GM18951 (cell line): ENCODE results near the gene TMEM190.
A peak's percentile ranks its signal among the peaks of the same experiment; 100 is the strongest.
"Not testable (repeated sequence)": the region's sequence is repeated elsewhere in the genome, so short reads cannot be mapped to it uniquely, and the experiment has no call there.

Experiments
- POLR2A ChIP-seq: IDR thresholded peaks from 4 replicates; pipeline ENCODE4 v1.6.1; 2011; ENCODE audit warnings: mild to moderate bottlenecking; ENCODE audit not compliant: insufficient read length, insufficient read depth; ENCODE audit errors: extremely low read depth
- in situ Hi-C: fragments of 300-500 bp; cut with MboI; formaldehyde crosslinking; loops from one replicate; pipeline ENCODE4 v1.12.0; 2022; ENCODE audit warnings: low sequenced_read_pairs, mixed read lengths, inconsistent platforms; ENCODE audit not compliant: unreplicated experiment

The TMEM190 gene

DNA sequence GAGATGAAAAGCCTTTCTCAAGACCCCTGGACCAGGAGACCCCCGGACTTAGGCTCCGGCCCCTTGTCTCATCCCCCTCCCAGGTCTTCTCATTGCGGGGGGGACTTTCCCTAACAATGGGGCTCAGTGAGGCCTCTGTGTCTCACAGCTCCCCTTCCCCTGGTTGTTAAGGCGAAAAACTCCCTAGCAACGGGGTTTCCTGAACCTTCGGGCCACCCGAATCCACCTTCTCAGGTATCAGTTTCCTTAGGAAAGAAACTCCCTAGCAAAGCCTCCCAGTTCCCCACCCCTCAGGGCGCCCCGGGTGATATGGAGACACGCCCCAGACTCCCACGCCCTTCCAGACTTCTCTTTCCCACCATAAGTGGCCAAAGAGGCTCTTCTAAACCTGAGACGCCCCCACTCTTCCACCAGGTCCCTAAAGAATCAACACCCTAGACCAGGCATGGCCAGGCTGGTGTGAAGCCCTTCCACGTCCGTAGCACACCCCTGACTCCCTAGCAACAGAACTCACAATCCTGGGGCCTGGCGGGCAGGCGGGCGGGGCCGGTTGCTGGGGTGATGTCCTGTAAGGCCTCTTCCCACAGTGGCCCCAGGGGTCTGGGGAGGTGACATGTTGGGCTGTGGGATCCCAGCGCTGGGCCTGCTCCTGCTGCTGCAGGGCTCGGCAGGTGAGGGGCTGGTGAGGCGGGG, at the start of gene TMEM190:
Gene TMEM190 (plus strand): TSS at position 586 of the 693 bp plus-strand sequence. CDS start 28 bp downstream, at position 614.
- TF ChIP-seq POLR2A, result no peak
- in situ Hi-C loops, result no loop called here

DNA sequence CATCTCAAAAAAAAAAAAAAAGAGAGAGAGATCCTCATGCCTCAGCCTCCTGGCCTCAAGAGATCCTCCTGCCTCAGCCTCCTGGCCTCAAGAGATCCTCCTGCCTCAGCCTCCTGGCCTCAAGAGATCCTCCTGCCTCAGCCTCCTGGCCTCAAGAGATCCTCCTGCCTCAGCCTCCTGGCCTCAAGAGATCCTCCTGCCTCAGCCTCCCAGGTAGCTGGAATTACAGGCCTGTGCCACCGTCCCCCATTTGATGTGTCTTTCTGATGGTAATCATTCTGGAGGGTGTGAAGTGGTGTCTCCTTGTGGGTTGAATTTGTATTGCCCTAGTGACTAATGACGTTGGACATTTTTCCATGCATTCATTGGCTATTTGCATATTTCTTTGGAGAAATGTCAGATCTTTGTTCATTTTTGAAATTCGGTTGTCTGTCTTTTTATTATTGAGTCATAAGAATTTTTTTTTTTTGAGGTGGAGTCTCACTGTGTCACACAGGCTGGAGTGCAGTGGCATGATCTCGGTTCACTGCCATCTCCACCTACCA, 47.8 kb upstream of the TMEM190 start:
- in situ Hi-C loops, result not testable (repeated sequence)

DNA sequence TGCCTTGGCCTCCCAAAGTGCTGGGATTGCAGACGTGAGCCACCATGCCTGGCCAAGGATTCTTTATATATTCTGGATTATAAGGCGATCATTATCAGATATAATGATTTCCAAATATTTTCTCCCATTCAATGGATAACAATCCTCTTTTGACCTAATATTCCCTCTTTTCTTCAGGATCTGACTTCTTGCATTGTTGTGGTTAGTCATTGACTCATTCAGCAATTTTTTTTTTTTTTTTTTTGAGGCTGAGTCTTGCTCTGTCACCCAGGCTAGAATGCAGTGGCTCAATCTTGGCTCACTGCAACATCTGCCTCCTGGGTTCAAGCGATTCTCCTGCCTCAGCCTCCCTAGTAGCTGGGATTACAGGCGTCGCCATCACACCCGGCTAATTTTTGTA, 46.8 kb upstream of the TMEM190 start:
- in situ Hi-C loops, result not testable (repeated sequence)

DNA sequence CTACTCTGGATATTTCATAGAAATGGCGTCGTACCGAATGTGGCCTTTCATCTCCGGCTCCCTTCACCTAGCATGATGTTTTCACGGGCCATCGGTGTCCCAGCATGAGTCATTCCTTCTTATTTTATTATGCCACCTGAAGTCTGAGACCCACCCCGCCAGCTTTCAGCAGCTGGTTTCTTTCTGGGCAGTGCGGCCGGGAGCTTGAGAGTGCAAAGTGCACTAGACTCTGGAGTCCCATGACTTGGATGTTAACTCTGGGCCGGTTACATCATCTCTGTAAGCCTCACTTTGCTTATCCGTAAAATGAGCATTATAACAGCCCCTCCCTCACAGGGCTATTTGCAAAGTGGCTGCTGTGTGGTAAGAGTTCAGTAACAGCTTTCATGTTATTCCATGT, 42.8 kb upstream of the TMEM190 start:
- in situ Hi-C loops, result no loop called here
- no peak for TF ChIP-seq POLR2A

DNA sequence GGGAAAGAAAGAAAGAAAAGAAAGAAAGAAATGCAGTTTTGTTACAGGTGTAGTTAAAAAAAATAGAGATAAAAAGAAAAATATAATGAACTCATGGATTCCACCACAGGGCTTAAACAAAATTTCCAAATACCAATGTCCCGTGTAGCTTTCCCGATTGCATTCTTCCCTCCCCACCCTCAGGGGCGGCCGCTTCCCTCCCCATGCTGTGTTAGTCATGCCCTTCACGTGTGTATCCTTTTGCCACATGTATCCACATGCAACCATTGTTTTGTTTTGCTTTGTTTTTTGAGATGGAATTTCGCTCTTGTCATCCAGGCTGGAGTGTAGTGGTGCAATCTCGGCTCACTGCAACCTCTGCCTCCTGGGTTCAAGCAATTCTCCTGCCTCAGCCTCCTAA, 40.5 kb upstream of the TMEM190 start:
- in situ Hi-C loops, result no loop called here
- no peak for TF ChIP-seq POLR2A

DNA sequence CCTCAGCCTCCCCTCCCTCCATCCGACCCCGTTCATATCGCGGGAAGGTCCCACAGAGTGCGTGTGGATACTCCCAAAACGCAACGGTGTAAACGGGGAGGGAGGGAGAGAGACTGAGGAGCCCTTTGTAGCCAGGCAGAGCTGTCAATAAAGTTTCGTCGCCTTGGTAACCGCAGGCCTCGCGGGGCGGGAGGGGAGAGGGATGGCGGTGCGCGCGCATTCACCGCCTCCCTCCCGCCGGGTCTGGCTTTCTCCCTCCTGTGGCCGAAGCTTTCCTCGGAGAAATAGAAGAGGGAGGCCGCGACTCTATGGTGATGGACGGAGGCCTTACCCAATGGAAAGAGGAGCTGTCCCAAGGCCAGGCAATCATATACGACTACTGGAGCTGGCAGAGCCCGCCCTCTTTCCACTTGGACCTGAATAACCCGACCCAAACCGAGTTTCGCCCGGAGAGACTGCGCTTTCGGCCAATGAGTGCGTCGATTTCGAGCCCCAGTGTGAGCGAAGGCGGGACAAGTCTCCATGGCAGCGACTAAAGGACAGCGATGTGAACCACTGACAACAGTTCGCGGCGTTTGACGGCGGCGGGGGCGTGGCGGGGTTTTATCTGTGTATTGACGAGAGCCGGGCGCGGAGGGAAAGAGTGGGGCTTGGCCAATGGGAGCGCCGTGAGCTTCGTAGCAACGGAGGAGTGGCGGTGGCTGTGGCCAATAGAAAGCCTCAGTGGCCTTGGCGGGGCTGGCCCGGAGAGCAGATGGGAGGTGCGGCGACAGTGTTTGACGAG, 37.3 kb upstream of the TMEM190 start, which contains the start of gene KMT5C:
Gene KMT5C (plus strand): TSS at position 772 of the 784 bp plus-strand sequence. CDS start 2,061 bp downstream, outside the sequence.
- no peak for TF ChIP-seq POLR2A
- in situ Hi-C loops, result no loop called here

DNA sequence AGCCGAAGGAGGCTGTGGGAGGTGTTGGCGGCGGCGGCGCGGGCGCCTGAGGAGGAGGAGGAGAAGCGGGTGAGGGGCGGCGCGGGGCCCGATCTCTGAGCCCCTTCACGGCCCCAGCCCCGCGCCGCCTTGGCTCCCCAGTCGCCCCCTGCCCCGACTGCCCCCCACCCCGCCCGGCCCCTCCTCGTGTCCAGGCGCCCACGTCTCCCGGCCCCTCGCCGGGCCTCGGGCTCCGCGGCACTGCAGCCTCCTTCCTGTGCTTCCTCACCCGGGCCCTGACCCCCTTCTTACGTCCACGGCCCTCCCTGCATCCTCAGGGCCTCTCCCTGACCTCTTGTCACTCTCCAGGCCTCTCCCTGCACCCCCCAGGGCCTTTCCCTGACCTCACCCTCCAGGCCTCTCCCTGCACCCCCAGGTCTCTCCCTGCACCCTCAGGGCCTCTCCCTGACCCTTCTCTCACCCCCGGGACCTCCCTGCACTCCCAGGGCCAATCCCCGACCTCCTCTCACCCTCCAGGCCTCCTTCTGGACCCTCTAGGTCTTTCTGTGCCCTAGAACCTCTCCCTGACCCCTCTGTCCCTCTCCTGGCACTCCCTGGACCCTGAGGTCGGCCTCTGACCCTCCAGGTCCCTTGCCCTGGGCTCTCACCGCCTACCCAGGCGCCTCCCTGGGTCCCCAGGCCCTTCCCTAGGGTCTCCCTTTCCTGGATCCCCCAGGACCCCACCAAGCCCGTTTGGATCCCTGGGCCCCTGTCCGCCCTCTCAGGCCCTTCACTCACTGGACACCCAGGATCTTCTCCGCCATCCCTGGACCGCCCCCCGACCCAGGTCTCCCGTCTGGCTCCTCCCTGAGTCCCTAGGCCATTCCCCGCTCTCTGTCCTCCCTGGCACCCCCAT, 36.5 kb upstream of the TMEM190 start:
- peak; percentile 72 for TF ChIP-seq POLR2A
- in situ Hi-C loops, result no loop called here

DNA sequence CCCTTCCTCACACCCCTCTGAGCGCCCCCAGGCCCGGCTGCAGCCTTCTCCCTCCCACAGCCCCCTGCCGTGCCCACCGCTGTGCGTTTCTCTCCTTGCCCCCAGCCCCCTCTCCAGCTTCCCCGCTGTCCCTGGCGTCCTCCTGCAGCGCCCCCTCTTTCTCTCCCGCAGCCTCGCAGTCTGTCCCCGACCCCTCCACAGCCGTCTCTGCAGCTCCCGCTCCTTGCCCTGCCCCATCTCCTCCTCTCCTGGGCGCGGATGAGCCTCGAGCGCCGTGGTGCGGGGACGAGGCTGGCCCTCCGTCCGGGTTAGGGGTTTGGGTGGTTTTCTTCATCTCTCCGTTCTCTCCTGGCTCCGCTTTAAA, 35.9 kb upstream of the TMEM190 start:
- in situ Hi-C loops, result no loop called here
- TF ChIP-seq POLR2A, result no peak

DNA sequence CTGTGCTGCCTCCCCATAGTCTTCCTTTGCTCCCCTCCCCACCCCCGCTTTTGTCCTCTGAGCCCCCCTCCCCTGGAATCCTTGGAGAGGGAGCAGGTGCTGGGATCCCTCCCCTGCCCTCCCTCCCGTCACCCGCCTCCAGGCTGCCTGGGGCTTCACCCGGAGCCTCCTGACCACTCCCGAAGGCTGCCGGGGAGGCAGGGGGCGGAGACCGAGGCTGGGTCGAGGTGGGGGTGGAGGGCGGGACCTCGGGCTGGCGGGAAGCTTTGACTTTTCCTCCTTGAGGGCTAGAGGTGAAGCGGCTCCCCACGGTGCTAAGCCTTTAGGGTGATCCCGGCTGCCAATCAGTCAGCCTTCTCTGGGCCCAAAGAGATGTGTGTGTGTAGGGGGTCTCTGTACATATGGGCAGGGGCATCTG, 35.4 kb upstream of the TMEM190 start:
- no peak for TF ChIP-seq POLR2A
- in situ Hi-C loops, result no loop called here

DNA sequence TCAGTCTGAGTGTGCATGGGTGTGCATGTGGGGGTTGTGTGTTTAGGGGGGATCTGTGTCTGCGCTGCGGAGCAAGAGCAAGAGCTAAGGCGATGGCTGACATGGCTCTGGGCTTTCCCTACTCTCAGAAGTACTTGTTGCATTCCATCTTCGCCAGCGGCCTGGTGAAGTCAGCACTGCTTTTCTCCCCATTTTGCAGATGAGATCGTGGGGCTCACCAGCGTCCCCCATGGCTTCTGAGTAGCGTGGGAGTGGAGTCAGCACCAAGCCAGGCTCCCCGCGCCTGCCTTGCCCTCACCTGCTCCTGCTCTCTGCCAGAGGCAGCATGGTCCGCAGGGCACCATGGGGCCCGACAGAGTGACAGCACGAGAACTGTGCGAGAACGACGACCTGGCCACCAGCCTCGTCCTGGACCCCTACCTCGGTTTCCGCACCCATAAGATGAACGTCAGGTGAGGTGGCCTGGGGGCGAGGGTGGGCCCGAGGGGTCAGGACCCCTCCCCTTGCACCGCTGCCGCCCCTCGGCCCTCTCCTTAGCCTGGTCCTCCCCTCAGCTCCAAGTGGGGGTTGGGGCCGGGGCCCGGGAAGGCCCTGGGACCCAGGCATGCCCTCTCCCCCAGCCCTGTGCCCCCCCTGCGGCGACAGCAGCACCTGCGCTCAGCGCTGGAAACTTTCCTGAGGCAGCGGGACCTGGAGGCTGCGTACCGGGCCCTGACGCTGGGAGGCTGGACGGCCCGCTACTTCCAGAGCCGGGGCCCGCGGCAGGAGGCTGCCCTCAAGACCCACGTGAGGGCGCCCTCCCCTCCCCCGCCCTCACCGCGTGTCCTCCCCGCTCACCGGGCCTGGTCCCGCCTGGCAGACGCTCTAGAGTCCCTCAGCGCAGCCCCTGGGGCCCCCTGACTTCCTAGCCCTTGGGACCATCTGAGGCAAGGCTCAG, 34.8 kb upstream of the TMEM190 start:
- TF ChIP-seq POLR2A, result no peak
- in situ Hi-C loops, result no loop called here

DNA sequence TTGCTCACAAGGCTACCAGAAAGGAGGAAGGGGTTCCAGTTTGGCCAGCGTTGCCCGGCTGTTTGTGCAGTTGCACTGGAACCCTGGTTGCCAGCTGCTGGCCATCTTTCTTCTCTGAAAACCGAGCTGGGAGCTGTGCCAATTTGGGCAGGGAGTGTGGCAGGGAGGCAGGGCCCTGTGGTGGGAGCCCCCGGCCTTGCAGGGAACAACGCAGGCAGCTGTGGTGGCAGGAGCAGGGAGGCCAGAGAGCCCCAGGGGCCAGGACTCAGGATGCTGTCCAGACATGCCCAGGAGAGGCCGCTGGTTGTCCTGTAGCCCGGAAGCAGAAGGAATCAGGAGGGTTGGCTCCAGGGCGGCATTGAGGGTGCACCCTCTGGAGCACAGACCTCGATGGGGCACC, 32.2 kb upstream of the TMEM190 start:
- no peak for TF ChIP-seq POLR2A
- in situ Hi-C loops, result no loop called here

DNA sequence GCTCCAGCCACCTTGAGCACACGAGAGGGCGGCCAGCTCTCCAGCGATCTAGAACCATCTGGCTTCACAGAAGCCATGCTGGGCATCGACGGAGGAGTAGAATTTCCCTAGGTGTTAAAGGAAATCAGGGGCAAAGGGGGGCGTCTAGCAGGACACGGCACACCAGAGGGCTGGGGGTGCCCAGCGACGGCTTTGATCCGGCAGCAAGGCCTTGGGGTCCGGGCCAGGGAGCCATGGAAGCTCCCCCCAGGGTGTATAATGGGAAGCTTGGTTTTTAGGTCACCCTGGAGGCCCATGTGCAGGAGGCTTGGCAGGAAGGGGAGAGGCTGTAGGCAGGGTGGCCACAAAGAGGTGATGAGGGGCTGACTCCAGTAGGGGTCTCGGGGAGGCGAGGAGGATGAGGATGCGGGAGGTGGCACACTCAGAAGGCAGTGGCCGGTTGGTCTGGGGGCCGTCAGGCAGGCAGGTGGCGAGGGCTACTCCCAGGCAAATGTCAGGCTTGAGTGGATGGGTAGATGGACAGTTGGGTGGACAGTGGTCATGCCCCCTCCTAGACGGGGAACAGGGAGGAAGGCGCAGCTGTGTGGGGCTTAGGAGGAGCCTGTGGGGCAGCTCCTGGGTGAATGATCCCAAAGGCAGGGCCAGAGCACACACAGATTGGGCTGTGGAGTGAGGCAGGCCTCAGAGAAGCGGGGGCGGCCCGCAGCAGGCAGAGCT, 31.4 kb upstream of the TMEM190 start:
- in situ Hi-C loops, result no loop called here
- TF ChIP-seq POLR2A, result no peak
